SK-N-SH treated with all-trans-retinoic acid at 6 μM for 48 hours (cell line): ENCODE data around the gene SCFD2.

Experiments
- ATAC-seq: fragments of 200-7000 bp; cut with Tn5 transposase; 3 replicates; pipeline ENCODE4 v1.9.1; 2020; ENCODE audit warnings: mild to moderate bottlenecking, moderate library complexity
- ARNTL ChIP-seq: fragments of 450-650 bp; formaldehyde crosslinking; IDR thresholded peaks from 2 replicates; pipeline ENCODE4 v1.5.0; 2020; ENCODE audit warnings: low read depth, mild to moderate bottlenecking, moderate library complexity, borderline replicate concordance
- BACH2 ChIP-seq: fragments of 250-450 bp; sonication (Bioruptor Pico); IDR thresholded peaks from 2 replicates; pipeline ENCODE4 v1.9.0; 2021; ENCODE audit warnings: mild to moderate bottlenecking, borderline replicate concordance
- CREB5 ChIP-seq: fragments of 250-450 bp; sonication (Bioruptor Pico); IDR thresholded peaks from 2 replicates; pipeline ENCODE4 v1.5.1; 2020; ENCODE audit warnings: low read depth, mild to moderate bottlenecking, moderate library complexity
- CSDC2 ChIP-seq: fragments of 250-450 bp; sonication (Bioruptor Pico); IDR thresholded peaks from 2 replicates; pipeline ENCODE4 v1.5.0; 2020; ENCODE audit warnings: mild to moderate bottlenecking, moderate library complexity
- CSRNP3 ChIP-seq: fragments of 250-450 bp; sonication (Bioruptor Pico); IDR thresholded peaks from 2 replicates; pipeline ENCODE4 v1.5.1; 2021; ENCODE audit warnings: mild to moderate bottlenecking, moderate library complexity
- GLIS3 ChIP-seq: fragments of 250-450 bp; sonication (Bioruptor Pico); IDR thresholded peaks from 2 replicates; pipeline ENCODE4 v1.5.0; 2020; ENCODE audit warnings: mild to moderate bottlenecking, moderate library complexity
- PATZ1 ChIP-seq: fragments of 250-450 bp; sonication (Bioruptor Pico); IDR thresholded peaks from 2 replicates; pipeline ENCODE4 v1.8.0; 2020; ENCODE audit warnings: mild to moderate bottlenecking, moderate library complexity, borderline replicate concordance
- POU6F1 ChIP-seq: fragments of 250-450 bp; sonication (Bioruptor Pico); IDR thresholded peaks from 2 replicates; pipeline ENCODE4 v1.8.0; 2021; ENCODE audit warnings: low read depth, mild to moderate bottlenecking, moderate library complexity, borderline replicate concordance
- PPARA ChIP-seq: fragments of 250-450 bp; sonication (Bioruptor Pico); IDR thresholded peaks from 2 replicates; pipeline ENCODE4 v1.5.0; 2020; ENCODE audit warnings: mild to moderate bottlenecking, borderline replicate concordance
- RARB ChIP-seq: fragments of 250-450 bp; sonication (Bioruptor Pico); IDR thresholded peaks from 2 replicates; pipeline ENCODE4 v1.8.0; 2021; ENCODE audit warnings: mild to moderate bottlenecking, moderate library complexity
- SNAI2 ChIP-seq: fragments of 250-450 bp; sonication (Bioruptor Pico); IDR thresholded peaks from 2 replicates; pipeline ENCODE4 v1.5.0; 2020; ENCODE audit warnings: mild to moderate bottlenecking, moderate library complexity
- TCF4 ChIP-seq: fragments of 250-450 bp; sonication (Bioruptor Pico); IDR thresholded peaks from 2 replicates; pipeline ENCODE4 v1.8.0; 2021; ENCODE audit warnings: mild to moderate bottlenecking, moderate library complexity, borderline replicate concordance
- TOX ChIP-seq: fragments of 250-450 bp; sonication (Bioruptor Pico); IDR thresholded peaks from 2 replicates; pipeline ENCODE4 v1.8.0; 2021; ENCODE audit warnings: mild to moderate bottlenecking, moderate library complexity, borderline replicate concordance
- ZC3H10 ChIP-seq: fragments of 250-450 bp; sonication (Bioruptor Pico); IDR thresholded peaks from 2 replicates; pipeline ENCODE4 v1.5.1; 2021; ENCODE audit warnings: mild to moderate bottlenecking, moderate library complexity
- ZFP3 ChIP-seq: fragments of 250-450 bp; sonication (Bioruptor Pico); IDR thresholded peaks from 2 replicates; pipeline ENCODE4 v1.5.0; 2020; ENCODE audit warnings: mild to moderate bottlenecking, moderate library complexity
- ZFP30 ChIP-seq: fragments of 450-650 bp; formaldehyde crosslinking; IDR thresholded peaks from 2 replicates; pipeline ENCODE4 v1.5.0; 2022; ENCODE audit warnings: mild to moderate bottlenecking, moderate library complexity
- ZNF565 ChIP-seq: fragments of 450-650 bp; formaldehyde crosslinking; conservative IDR thresholded peaks from 2 replicates; pipeline ENCODE4 v1.5.0; 2020; ENCODE audit warnings: low read depth, mild to moderate bottlenecking, moderate library complexity
- ZNF70 ChIP-seq: fragments of 450-650 bp; formaldehyde crosslinking; IDR thresholded peaks from 2 replicates; pipeline ENCODE4 v1.5.0; 2020; ENCODE audit warnings: mild to moderate bottlenecking, moderate library complexity
- ZNF8 ChIP-seq: fragments of 450-650 bp; formaldehyde crosslinking; IDR thresholded peaks from 2 replicates; pipeline ENCODE4 v1.5.0; 2020; ENCODE audit warnings: mild to moderate bottlenecking, moderate library complexity
- TF ChIP-seq, protein P1 (sequence below): fragments of 250-450 bp; sonication (Bioruptor Pico); IDR thresholded peaks from 2 replicates; pipeline ENCODE4 v1.5.0; 2020; ENCODE audit warnings: mild to moderate bottlenecking, moderate library complexity

SCFD2 gene

DNA sequence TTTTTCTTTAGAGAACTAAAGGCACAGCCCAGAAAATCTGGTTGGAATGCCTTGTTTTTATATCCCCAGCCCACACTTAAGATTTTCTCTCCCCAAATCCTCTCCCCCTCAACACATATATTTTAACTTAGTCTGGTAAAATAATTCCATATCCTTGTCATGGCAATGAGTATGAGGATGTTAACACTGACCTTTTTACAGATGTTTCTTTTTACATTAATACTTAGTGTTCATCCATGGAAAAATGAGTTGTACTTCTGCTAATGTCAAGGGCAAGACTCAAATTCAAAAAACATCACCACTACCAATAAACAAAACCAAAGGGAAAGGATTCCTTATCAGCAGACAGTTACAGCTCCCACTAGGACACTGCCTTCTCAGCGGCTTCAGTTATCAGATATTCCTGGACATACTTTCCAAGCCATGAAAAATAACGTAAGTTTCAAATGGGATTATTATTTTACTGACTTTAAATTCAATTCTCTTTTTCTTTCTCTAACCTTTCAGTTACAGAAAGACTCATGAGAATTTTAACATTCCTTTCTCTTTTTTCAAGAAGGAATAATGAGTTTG is 420.4 kb downstream of the SCFD2 start (continued):
- TF ChIP-seq CREB5 (no peak), ARNTL (CRISPR knock-in tag) (no peak), ZC3H10 (CRISPR knock-in tag) (no peak)

DNA sequence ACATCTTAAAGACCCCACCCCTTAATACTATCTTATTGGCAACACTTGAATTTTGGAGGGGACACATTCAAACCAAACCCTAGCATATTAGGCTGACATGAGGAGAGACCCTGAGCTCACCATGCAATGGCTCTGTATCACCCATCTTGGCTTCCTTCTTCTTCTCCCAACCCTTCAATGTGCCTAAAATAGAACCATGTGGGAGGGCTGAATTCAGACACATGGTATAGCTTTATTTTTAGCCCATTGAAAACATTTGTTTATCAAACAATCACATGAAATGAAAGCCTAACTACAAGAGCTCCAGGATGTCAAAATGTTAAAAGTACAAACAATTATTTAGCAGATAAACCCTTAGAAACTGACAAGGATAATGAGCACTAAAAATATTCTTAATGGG is 422.2 kb downstream of the SCFD2 start:
- no peak for ATAC-seq
- TF ChIP-seq CSDC2 (CRISPR knock-in tag) (no peak), PPARA (CRISPR knock-in tag) (no peak), ZNF8 (no peak)

- ATAC-seq: no peak
- no peak for TF ChIP-seq ZFP30 (CRISPR knock-in tag)
- TF ChIP-seq SNAI2: no peak
- no peak for TF ChIP-seq ZNF70 (CRISPR knock-in tag)
- no peak for TF ChIP-seq PATZ1 (CRISPR knock-in tag)
- no peak for TF ChIP-seq TOX (CRISPR knock-in tag)
- TF ChIP-seq ARNTL (CRISPR knock-in tag): no peak
- TF ChIP-seq PPARA (CRISPR knock-in tag): no peak
- no peak for TF ChIP-seq CSRNP3
- TF ChIP-seq RARB (CRISPR knock-in tag): no peak
- no peak for TF ChIP-seq TCF4
- TF ChIP-seq, protein P1, sequence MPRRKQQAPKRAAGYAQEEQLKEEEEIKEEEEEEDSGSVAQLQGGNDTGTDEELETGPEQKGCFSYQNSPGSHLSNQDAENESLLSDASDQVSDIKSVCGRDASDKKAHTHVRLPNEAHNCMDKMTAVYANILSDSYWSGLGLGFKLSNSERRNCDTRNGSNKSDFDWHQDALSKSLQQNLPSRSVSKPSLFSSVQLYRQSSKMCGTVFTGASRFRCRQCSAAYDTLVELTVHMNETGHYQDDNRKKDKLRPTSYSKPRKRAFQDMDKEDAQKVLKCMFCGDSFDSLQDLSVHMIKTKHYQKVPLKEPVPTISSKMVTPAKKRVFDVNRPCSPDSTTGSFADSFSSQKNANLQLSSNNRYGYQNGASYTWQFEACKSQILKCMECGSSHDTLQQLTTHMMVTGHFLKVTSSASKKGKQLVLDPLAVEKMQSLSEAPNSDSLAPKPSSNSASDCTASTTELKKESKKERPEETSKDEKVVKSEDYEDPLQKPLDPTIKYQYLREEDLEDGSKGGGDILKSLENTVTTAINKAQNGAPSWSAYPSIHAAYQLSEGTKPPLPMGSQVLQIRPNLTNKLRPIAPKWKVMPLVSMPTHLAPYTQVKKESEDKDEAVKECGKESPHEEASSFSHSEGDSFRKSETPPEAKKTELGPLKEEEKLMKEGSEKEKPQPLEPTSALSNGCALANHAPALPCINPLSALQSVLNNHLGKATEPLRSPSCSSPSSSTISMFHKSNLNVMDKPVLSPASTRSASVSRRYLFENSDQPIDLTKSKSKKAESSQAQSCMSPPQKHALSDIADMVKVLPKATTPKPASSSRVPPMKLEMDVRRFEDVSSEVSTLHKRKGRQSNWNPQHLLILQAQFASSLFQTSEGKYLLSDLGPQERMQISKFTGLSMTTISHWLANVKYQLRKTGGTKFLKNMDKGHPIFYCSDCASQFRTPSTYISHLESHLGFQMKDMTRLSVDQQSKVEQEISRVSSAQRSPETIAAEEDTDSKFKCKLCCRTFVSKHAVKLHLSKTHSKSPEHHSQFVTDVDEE: no peak
- TF ChIP-seq BACH2 (CRISPR knock-in tag): no peak
- TF ChIP-seq ZC3H10 (CRISPR knock-in tag): no peak
- TF ChIP-seq GLIS3 (CRISPR knock-in tag): no peak
- no peak for TF ChIP-seq POU6F1 (CRISPR knock-in tag)
- no peak for TF ChIP-seq CREB5
- TF ChIP-seq CSDC2 (CRISPR knock-in tag): no peak
- TF ChIP-seq ZNF8: no peak
- no peak for TF ChIP-seq ZNF565 (CRISPR knock-in tag)
- no peak for TF ChIP-seq ZFP3
These were observed 422.9 kb downstream of the SCFD2 start for GRCh38 chr4:52942936-52943335.
